IMR-90 (cell line): Measurements from ENCODE around the gene KLF16. TPM values are rescaled to one million over a fixed set of nuclear protein-coding genes. Genes with fewer than 3 reads are reported as not detected.

Experiments used
- ATAC-seq: fragments of 200-7000 bp; cut with Tn5 transposase; 2 replicates; pipeline ENCODE4 v1.9.1; 2020; ENCODE audit warnings: low read depth, mild to moderate bottlenecking, moderate library complexity
- BruUV-seq: library from RNA; stranded (reverse); fragments of 400-500 nt; replicated peaks from 2 replicates; lab custom pipeline; 2021; lab: Mats Ljungman, UMichigan
- CTCF ChIA-PET: fragments of 300-600 bp; formaldehyde crosslinking; extraction: SDS; loops from one replicate; lab custom pipeline; 2021; ENCODE audit warnings: antibody characterized with exemption; lab: Yijun Ruan, JAX
- POLR2A ChIA-PET: fragments of 300-600 bp; sonication (Branson Sonifier 250); formaldehyde crosslinking; loops from one replicate; lab custom pipeline; 2022; ENCODE audit warnings: antibody characterized with exemption; ENCODE audit not compliant: unreplicated experiment; lab: Charles Lee
- DNase-seq: peaks from one replicate; pipeline ENCODE4 v3.0.0; 2013
- H2AFZ ChIP-seq: replicated peaks from 2 replicates; pipeline ENCODE3; 2013; ENCODE audit warnings: low read length, mild to moderate bottlenecking; ENCODE audit not compliant: poor library complexity
- H2AK5ac ChIP-seq: 2 replicates; pipeline ENCODE4 v1.6.1; 2013; ENCODE audit warnings: low read depth, low read length, inconsistent platforms
- H2AK9ac ChIP-seq: replicated peaks from 2 replicates; pipeline ENCODE3; 2013; ENCODE audit warnings: mild to moderate bottlenecking, low read depth, low read length, moderate library complexity; ENCODE audit not compliant: poor library complexity
- H2BK120ac ChIP-seq: 2 replicates; pipeline ENCODE4 v1.6.1; 2013; ENCODE audit warnings: low read depth, low read length, inconsistent platforms
- H2BK15ac ChIP-seq: 3 replicates; pipeline ENCODE4 v1.6.1; 2013; ENCODE audit warnings: low read depth, low read length, inconsistent platforms
- H2BK20ac ChIP-seq: 2 replicates; pipeline ENCODE4 v1.6.1; 2013; ENCODE audit warnings: low read depth, mild to moderate bottlenecking, inconsistent platforms, low read length, moderate library complexity
- H2BK5ac ChIP-seq: 2 replicates; pipeline ENCODE4 v1.6.1; 2013; ENCODE audit warnings: mild to moderate bottlenecking, low read depth, low read length, inconsistent platforms; ENCODE audit not compliant: poor library complexity, severe bottlenecking
- H3K14ac ChIP-seq: replicated peaks from 2 replicates; pipeline ENCODE4 v1.6.1; 2013; ENCODE audit warnings: low read depth, low read length, inconsistent platforms
- H3K18ac ChIP-seq: 2 replicates; pipeline ENCODE4 v1.6.1; 2013; ENCODE audit warnings: low read depth, low read length, control low read depth
- H3K23ac ChIP-seq: 2 replicates; pipeline ENCODE4 v1.6.1; 2013; ENCODE audit warnings: low read depth, low read length, inconsistent platforms
- H3K27ac ChIP-seq: 2 replicates; pipeline ENCODE4 v1.5.1; 2013; ENCODE audit warnings: mild to moderate bottlenecking, control low read depth, low read length; ENCODE audit not compliant: insufficient read depth
- H3K27me3 ChIP-seq: 2 replicates; pipeline ENCODE4 v1.6.1; 2013; ENCODE audit warnings: low read length; ENCODE audit not compliant: control insufficient read depth, insufficient read depth
- H3K36me3 ChIP-seq: 2 replicates; pipeline ENCODE4 v1.6.1; 2013; ENCODE audit warnings: low read length, mixed read lengths; ENCODE audit not compliant: control insufficient read depth, insufficient read depth
- H3K4ac ChIP-seq: 2 replicates; pipeline ENCODE4 v1.6.1; 2013; ENCODE audit warnings: low read depth, low read length, inconsistent platforms
- H3K4me1 ChIP-seq: 2 replicates; pipeline ENCODE4 v1.6.1; 2013; ENCODE audit warnings: low read length, mixed read lengths; ENCODE audit not compliant: control insufficient read depth, insufficient read depth
- H3K4me2 ChIP-seq: 2 replicates; pipeline ENCODE4 v1.6.1; 2013; ENCODE audit warnings: low read depth, mild to moderate bottlenecking, control low read depth, low read length, moderate library complexity
- H3K4me3 ChIP-seq: 2 replicates; pipeline ENCODE4 v1.5.1; 2013; ENCODE audit warnings: low read depth, mild to moderate bottlenecking, control low read depth, low read length, moderate library complexity; ENCODE audit not compliant: insufficient read depth
- H3K56ac ChIP-seq: 2 replicates; pipeline ENCODE4 v1.6.1; 2013; ENCODE audit warnings: low read length, inconsistent platforms; ENCODE audit not compliant: insufficient read depth; ENCODE audit errors: extremely low read depth
- H3K79me1 ChIP-seq, 2 experiments: 2 replicates each; pipeline ENCODE4 v1.6.1; 2013; ENCODE audit warnings: low read length in 2 of 2, inconsistent platforms in 1 of 2, low read depth in 1 of 2
- H3K9ac ChIP-seq: 2 replicates; pipeline ENCODE4 v1.6.1; 2013; ENCODE audit warnings: low read depth, low read length, control low read depth
- H3K9me1 ChIP-seq: 2 replicates; pipeline ENCODE4 v1.6.1; 2013; ENCODE audit warnings: low read length, inconsistent platforms; ENCODE audit not compliant: insufficient read depth
- H3K9me3 ChIP-seq: 2 replicates; pipeline ENCODE4 v1.6.1; 2013; ENCODE audit warnings: low read length; ENCODE audit not compliant: control insufficient read depth, insufficient read depth
- H4K20me1 ChIP-seq: 2 replicates; pipeline ENCODE4 v1.6.1; 2013; ENCODE audit warnings: low read length, inconsistent platforms; ENCODE audit not compliant: insufficient read depth
- H4K5ac ChIP-seq: 2 replicates; pipeline ENCODE4 v1.6.1; 2013; ENCODE audit warnings: mild to moderate bottlenecking, low read depth, low read length, control low read depth
- H4K8ac ChIP-seq, 2 experiments: 2 replicates each; pipeline ENCODE4 v1.6.1; 2013; ENCODE audit warnings: low read depth in 2 of 2, low read length in 2 of 2, control low read depth in 1 of 2, inconsistent platforms in 1 of 2
- H4K91ac ChIP-seq: 2 replicates; pipeline ENCODE4 v1.6.1; 2013; ENCODE audit warnings: low read depth, low read length, inconsistent platforms; ENCODE audit not compliant: insufficient read depth
- BHLHE40 ChIP-seq: fragments of 150-350 bp; IDR thresholded peaks from 2 replicates; pipeline ENCODE4 v1.6.1; 2016; ENCODE audit warnings: mild to moderate bottlenecking, low read depth, low read length
- CEBPB ChIP-seq: IDR thresholded peaks from 2 replicates; pipeline ENCODE4 v1.6.1; 2012; ENCODE audit warnings: low read depth, low read length, improper control_type of control experiment
- CHD1 ChIP-seq: IDR thresholded peaks from 2 replicates; pipeline ENCODE4 v1.6.1; 2012; ENCODE audit warnings: low read depth, low read length, improper control_type of control experiment
- CTCF ChIP-seq: conservative IDR thresholded peaks from 2 replicates; pipeline ENCODE4 v1.5.1; 2012; ENCODE audit warnings: mild to moderate bottlenecking, low read depth, low read length, improper control_type of control experiment
- FOS ChIP-seq: fragments of 150-350 bp; IDR thresholded peaks from 2 replicates; pipeline ENCODE4 v1.6.1; 2016; ENCODE audit warnings: low read depth, low read length
- MAFK ChIP-seq: IDR thresholded peaks from 2 replicates; pipeline ENCODE4 v1.6.1; 2012; ENCODE audit warnings: low read depth, low read length, improper control_type of control experiment
- MAZ ChIP-seq: IDR thresholded peaks from 2 replicates; pipeline ENCODE4 v1.6.1; 2012; ENCODE audit warnings: low read depth, mild to moderate bottlenecking, low read length, improper control_type of control experiment, moderate library complexity, borderline replicate concordance
- MXI1 ChIP-seq: IDR thresholded peaks from 2 replicates; pipeline ENCODE4 v1.6.1; 2012; ENCODE audit warnings: low read depth, mild to moderate bottlenecking, low read length, moderate library complexity, borderline replicate concordance
- NFE2L2 ChIP-seq: fragments of 150-350 bp; IDR thresholded peaks from 2 replicates; pipeline ENCODE4 v1.6.1; 2016; ENCODE audit warnings: low read depth, mild to moderate bottlenecking, low read length
- POLR2A ChIP-seq: IDR thresholded peaks from 2 replicates; pipeline ENCODE4 v1.6.1; 2012; ENCODE audit warnings: mild to moderate bottlenecking, low read depth, low read length
- RAD21 ChIP-seq: IDR thresholded peaks from 2 replicates; pipeline ENCODE4 v1.6.1; 2012; ENCODE audit warnings: low read length, improper control_type of control experiment
- RCOR1 ChIP-seq: IDR thresholded peaks from 2 replicates; pipeline ENCODE4 v1.6.1; 2012; ENCODE audit warnings: mild to moderate bottlenecking, low read length, improper control_type of control experiment; ENCODE audit not compliant: insufficient replicate concordance
- RFX5 ChIP-seq: IDR thresholded peaks from 2 replicates; pipeline ENCODE4 v1.8.0; 2012; ENCODE audit warnings: low read depth, mild to moderate bottlenecking, low read length, moderate library complexity
- SMC3 ChIP-seq: fragments of 150-350 bp; IDR thresholded peaks from 2 replicates; pipeline ENCODE4 v1.6.1; 2016; ENCODE audit warnings: low read depth, mild to moderate bottlenecking, antibody characterized with exemption, low read length, moderate library complexity
- WGBS, 2 experiments: methylation state at CpG; one replicate each; pipeline versions ENCODE4 v1.1.5 to v1.1.7; 2013; ENCODE audit warnings: missing lambda C conversion rate in 2 of 2; ENCODE audit not compliant: insufficient read length in 1 of 2; ENCODE audit errors: extremely low coverage in 2 of 2; 5-methylcytosine and 5-hydroxymethylcytosine counted together
- dilution Hi-C: fragments of 300-500 bp; cut with HindIII; formaldehyde crosslinking; loops from one replicate; pipeline ENCODE4 v1.14.3; 2018; ENCODE audit warnings: low sequenced_read_pairs; ENCODE audit not compliant: unreplicated experiment
- in situ Hi-C: fragments of 300-500 bp; cut with MboI; formaldehyde crosslinking; loops from 3 replicates; pipeline ENCODE4 v1.14.3; 2019; ENCODE audit warnings: low sequenced_read_pairs, inconsistent platforms, mixed read lengths
- intact Hi-C: fragments of 100-400 bp; cut with micrococcal nuclease; formaldehyde crosslinking; loops from 2 replicates; pipeline ENCODE4 v1.10.0; 2022
- polyA plus RNA-seq, 3 experiments: library from polyadenylated mRNA; depleted of rRNA; stranded (reverse); fragments of >200 nt; gene quantifications; 2 replicates each; pipeline ENCODE4 v1.2.3, GENCODE V29; 2012; ENCODE audit warnings: low replicate concordance in 1 of 3
- total RNA-seq: library from RNA; depleted of rRNA; stranded (reverse); fragments of >200 nt; gene quantifications from 2 replicates; pipeline ENCODE4 v1.2.3, GENCODE V29; 2012
- TF ChIP-seq, protein P1 (sequence below): fragments of 150-350 bp; IDR thresholded peaks from 2 replicates; pipeline ENCODE4 v1.6.1; 2017; ENCODE audit warnings: mild to moderate bottlenecking, antibody characterized with exemption, low read length, low read depth

KLF16 gene
- total and polyA plus RNA-seq, 2 of the 4 experiments (the other 2 are of a cell fraction): 0.90 to 13.1 TPM

- H3K9ac ChIP-seq: peak overlapping the region; percentile 78
- no peak overlapping the region; the same call in 1 of the 2 replicates for H4K5ac ChIP-seq
- in situ Hi-C loops (no loop called here), dilution Hi-C loops (no loop called here), intact Hi-C loops (loop anchor here (1.0 kb wide), 1 partner anchor 41 kb away; the partner anchor contains the start of genes ADAT3 and SCAMP4)
- H4K8ac ChIP-seq: peak overlapping the region; percentile 83 to 90
- H2AK5ac ChIP-seq: peak overlapping the region; percentile 90
- ChIA-PET POLR2A (interaction anchor here (0.6 kb wide), 2 partner anchors 42 to 428 kb away, joined by 3 to 6 read pairs; partner anchors contain the start of genes ADAT3 and SCAMP4), CTCF (interaction anchor here (0.9 to 1.0 kb wide), 2 partner anchors 11 to 12 kb away, joined by 3 to 4 read pairs; no protein-coding TSS in a partner anchor)
- H4K91ac ChIP-seq: peak overlapping the region; percentile 77; the same call in 1 of the 2 replicates
- no peak overlapping the region for H3K18ac ChIP-seq
- H2AK9ac ChIP-seq: peak overlapping the region; percentile 100
- WGBS, 2 experiments: 0% methylated on average over 39 of the region's 115 CpGs; no CpG with 5 or more reads in 1 of the 2 experiments
- no peaks in the 10 kb centered on the region for H3K9me3 ChIP-seq
- H2BK20ac ChIP-seq: no peak overlapping the region
- no TSS peak for BruUV-seq
- peak overlapping the region; percentile 98 for H2AFZ ChIP-seq
- H3K4ac ChIP-seq: peak overlapping the region; percentile 91
- H3K56ac ChIP-seq: peak overlapping the region; percentile 86
- no peak overlapping the region for H2BK120ac ChIP-seq
- H4K20me1 ChIP-seq: peaks cover 41% of the 10 kb centered on the region
- no peaks in the 10 kb centered on the region for H3K27me3 ChIP-seq
- peak overlapping the region; percentile 74 for H3K14ac ChIP-seq
- peaks cover 23% of the 10 kb centered on the region for H3K4me1 ChIP-seq
- H3K4me2 ChIP-seq: peak overlapping the region; percentile 89
- ATAC-seq: peak; percentile 79
- peak overlapping the region; percentile 98 for H3K4me3 ChIP-seq
- 0 out of 2 replicates have a peak overlapping the region, but pooled peaks have one; percentile 46 for H3K23ac ChIP-seq
- H3K36me3 ChIP-seq: no peaks in the 10 kb centered on the region
- H3K79me1 ChIP-seq: peaks cover 7 to 44% of the 10 kb centered on the region in 2 experiments; a peak in 3 of 4 replicates
- H2BK15ac ChIP-seq: no peak overlapping the region; the same call in 2 of the 3 replicates
- peak overlapping the region; percentile 85 for H3K27ac ChIP-seq
- DNase-seq: peak; percentile 92
- no peaks in the 10 kb centered on the region; the same call in 1 of the 2 replicates for H3K9me1 ChIP-seq
- peak overlapping the region; percentile 90 for H2BK5ac ChIP-seq
- TF ChIP-seq MAFK (no peak), SMC3 (no peak), POLR2A (peak; percentile 40; the same call in 1 of the 2 replicates), CTCF (no peak), MXI1 (peak; percentile 100), CEBPB (no peak), RAD21 (no peak), NFE2L2 (no peak), FOS (no peak), RCOR1 (no peak), RFX5 (no peak), MAZ (peak; percentile 82), CHD1 (no peak), BHLHE40 (peak; percentile 73)
- TF ChIP-seq, protein P1, sequence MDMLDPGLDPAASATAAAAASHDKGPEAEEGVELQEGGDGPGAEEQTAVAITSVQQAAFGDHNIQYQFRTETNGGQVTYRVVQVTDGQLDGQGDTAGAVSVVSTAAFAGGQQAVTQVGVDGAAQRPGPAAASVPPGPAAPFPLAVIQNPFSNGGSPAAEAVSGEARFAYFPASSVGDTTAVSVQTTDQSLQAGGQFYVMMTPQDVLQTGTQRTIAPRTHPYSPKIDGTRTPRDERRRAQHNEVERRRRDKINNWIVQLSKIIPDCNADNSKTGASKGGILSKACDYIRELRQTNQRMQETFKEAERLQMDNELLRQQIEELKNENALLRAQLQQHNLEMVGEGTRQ: peak; percentile 95
Observed at GRCh38 chr19:1863638-1864479, 480 bp upstream of the KLF16 start.
